GM23248 (cell line): Measurements from ENCODE around the gene ASPM. TPM values are rescaled to one million over a fixed set of nuclear protein-coding genes. Genes with fewer than 3 reads are reported as not detected.
"Not testable (repeated sequence)": the region's sequence is repeated elsewhere in the genome, so short reads cannot be mapped to it uniquely, and the experiment has no call there.

Experiments
- DNase-seq: peaks from one replicate; pipeline ENCODE4 v3.0.0-alpha.2; 2015
- H2AFZ ChIP-seq: fragments of 200-600 bp; sonication (generic); 2 replicates; pipeline ENCODE4 v1.6.1; 2016; ENCODE audit warnings: antibody characterized with exemption
- H3F3A ChIP-seq: fragments of 200-600 bp; sonication (generic); 2 replicates; pipeline ENCODE4 v1.6.1; 2016; ENCODE audit warnings: mild to moderate bottlenecking, antibody characterized with exemption, mixed run types; ENCODE audit not compliant: insufficient read depth
- H3K27ac ChIP-seq: fragments of 200-600 bp; sonication (generic); 2 replicates; pipeline ENCODE4 v1.5.1; 2016; ENCODE audit warnings: mild to moderate bottlenecking
- H3K27me3 ChIP-seq: fragments of 200-600 bp; sonication (generic); replicated peaks from 2 replicates; pipeline ENCODE4 v1.6.1; 2016; ENCODE audit warnings: mild to moderate bottlenecking; ENCODE audit not compliant: insufficient read depth
- H3K36me3 ChIP-seq: fragments of 200-600 bp; sonication (generic); 2 replicates; pipeline ENCODE4 v1.6.1; 2016; ENCODE audit warnings: low read depth, mild to moderate bottlenecking
- H3K4me1 ChIP-seq: fragments of 200-600 bp; sonication (generic); 2 replicates; pipeline ENCODE4 v1.6.1; 2016; ENCODE audit warnings: mild to moderate bottlenecking; ENCODE audit not compliant: insufficient read depth
- H3K4me2 ChIP-seq: fragments of 200-600 bp; sonication (generic); one replicate; pipeline ENCODE4 v1.6.1; 2016; ENCODE audit warnings: mild to moderate bottlenecking; ENCODE audit not compliant: unreplicated experiment
- H3K4me3 ChIP-seq: fragments of 200-600 bp; sonication (generic); 2 replicates; pipeline ENCODE4 v1.5.1; 2016; ENCODE audit warnings: mild to moderate bottlenecking
- H3K79me2 ChIP-seq: fragments of 200-600 bp; sonication (generic); 2 replicates; pipeline ENCODE4 v1.6.1; 2016; ENCODE audit warnings: mild to moderate bottlenecking; ENCODE audit not compliant: insufficient read depth
- H3K9ac ChIP-seq: fragments of 200-600 bp; sonication (generic); 2 replicates; pipeline ENCODE4 v1.6.1; 2016; ENCODE audit warnings: mild to moderate bottlenecking
- H3K9me2 ChIP-seq: fragments of 200-600 bp; sonication (generic); 2 replicates; pipeline ENCODE4 v1.6.1; 2016; ENCODE audit warnings: mixed run types, mild to moderate bottlenecking, moderate library complexity; ENCODE audit not compliant: insufficient read depth
- H3K9me3 ChIP-seq: fragments of 200-600 bp; sonication (generic); one replicate; pipeline ENCODE4 v1.6.1; 2017; ENCODE audit warnings: low read depth
- H4K20me1 ChIP-seq: fragments of 200-600 bp; sonication (generic); 2 replicates; pipeline ENCODE4 v1.6.0; 2016; ENCODE audit not compliant: insufficient read depth
- EZH2 ChIP-seq: fragments of 200-600 bp; sonication (generic); IDR thresholded peaks from 2 replicates; pipeline ENCODE4 v1.6.1; 2018; ENCODE audit warnings: antibody characterized with exemption, mild to moderate bottlenecking; ENCODE audit not compliant: insufficient read depth, poor library complexity, severe bottlenecking
- EZH2phosphoT487 ChIP-seq: fragments of 200-600 bp; sonication (generic); IDR thresholded peaks from 2 replicates; pipeline ENCODE4 v1.6.1; 2018; ENCODE audit warnings: antibody characterized with exemption, moderate library complexity, mild to moderate bottlenecking, low read depth; ENCODE audit not compliant: insufficient read depth
- whole genome bisulfite sequencing, 2 experiments: methylation state at CpG; one replicate each; pipeline ENCODE4 v1.1.6; 2015 to 2017; ENCODE audit warnings: low lambda C conversion rate in 2 of 2, low coverage in 1 of 2; ENCODE audit errors: missing lambda C conversion rate in 2 of 2; 5-methylcytosine and 5-hydroxymethylcytosine counted together
- in situ Hi-C: fragments of 300-500 bp; cut with MboI; formaldehyde crosslinking; loops from 2 replicates; pipeline ENCODE4 v1.15.0; 2020
- polyA plus RNA-seq: library from polyadenylated mRNA; unstranded; fragments of >200 nt; fragmentation: Nextera tagmentation; extraction: Ambion mirVana; gene quantifications from 2 replicates; pipeline ENCODE4 v1.2.1, GENCODE V29; 2016
- total RNA-seq: library from RNA; depleted of rRNA; stranded (reverse); fragments of >200 nt; shearing (Covaris generic); gene quantifications from 2 replicates; pipeline ENCODE4 v1.2.3, GENCODE V29; 2014

ASPM gene
- total and polyA plus RNA-seq, 2 experiments from 2014 or later: 7.3 to 17.2 TPM

GRCh38 chr1:197099444-197099843, 47.0 kb downstream of the ASPM start:
- Histone ChIP-seq H3K4me2 (no peak overlapping the region), H3F3A (no peaks in the 10 kb centered on the region), H3K9me3 (no peaks in the 10 kb centered on the region), H2AFZ (peak overlapping the region; percentile 5; the same call in 1 of the 2 replicates), H3K4me1 (peaks cover 3% of the 10 kb centered on the region; the same call in 1 of the 2 replicates), H3K9me2 (no peaks in the 10 kb centered on the region), H3K27me3 (no peaks in the 10 kb centered on the region), H3K27ac (no peak overlapping the region), H3K4me3 (no peak overlapping the region), H4K20me1 (no peaks in the 10 kb centered on the region), H3K9ac (no peak overlapping the region), H3K36me3 (no peaks in the 10 kb centered on the region; the same call in 1 of the 2 replicates), H3K79me2 (no peaks in the 10 kb centered on the region)
- in situ Hi-C loops: no loop called here
- no peak for DNase-seq
- TF ChIP-seq EZH2 (no peak), EZH2phosphoT487 (no peak)

- H3K79me2 ChIP-seq, in situ Hi-C loops, H3K27ac ChIP-seq, H4K20me1 ChIP-seq, H3K27me3 ChIP-seq, H3K9me3 ChIP-seq, H3K4me1 ChIP-seq, H2AFZ ChIP-seq, H3K9ac ChIP-seq, H3K4me2 ChIP-seq, H3K9me2 ChIP-seq, H3K4me3 ChIP-seq, H3K36me3 ChIP-seq, DNase-seq, H3F3A ChIP-seq: not testable (repeated sequence)
- WGBS, 2 experiments: 95 to 100% methylated on average over 2 of the region's 2 CpGs
Observed at GRCh38 chr1:197096971-197097370, 49.5 kb downstream of the ASPM start.

- no peak for DNase-seq
- Histone ChIP-seq H3K36me3 (no peaks in the 10 kb centered on the region), H3K27ac (no peak overlapping the region), H3K27me3 (no peaks in the 10 kb centered on the region), H3K9me3 (no peaks in the 10 kb centered on the region), H4K20me1 (no peaks in the 10 kb centered on the region), H3K4me3 (no peak overlapping the region), H2AFZ (no peak overlapping the region), H3K9me2 (no peaks in the 10 kb centered on the region), H3K79me2 (no peaks in the 10 kb centered on the region), H3K9ac (no peak overlapping the region), H3F3A (no peaks in the 10 kb centered on the region), H3K4me1 (peaks cover 3% of the 10 kb centered on the region; the same call in 1 of the 2 replicates), H3K4me2 (no peak overlapping the region)
- in situ Hi-C loops: no loop called here
- no peak for TF ChIP-seq EZH2phosphoT487
- no peak for TF ChIP-seq EZH2
- 91 to 96% methylated on average over 1 of the region's 1 CpG for WGBS, 2 experiments
Observed at GRCh38 chr1:197096137-197096536, 50.3 kb downstream of the ASPM start.

- H2AFZ ChIP-seq: no peak overlapping the region
Observed at GRCh38 chr1:197093226-197093885, 53.1 kb downstream of the ASPM start.

More at GRCh38 chr1:197093226-197093885, 53.1 kb downstream of the ASPM start:
- no peaks in the 10 kb centered on the region for H3K4me1 ChIP-seq
- no peak overlapping the region for H3K4me2 ChIP-seq
- no peak overlapping the region for H3K9ac ChIP-seq
- no peak overlapping the region for H3K4me3 ChIP-seq
- H3K9me2 ChIP-seq: no peaks in the 10 kb centered on the region
- TF ChIP-seq EZH2 (no peak), EZH2phosphoT487 (no peak)
- 0 out of 2 replicates have a peak, but pooled peaks cover 1% of the 10 kb centered on the region for H3K36me3 ChIP-seq
- no peak for DNase-seq
- H3K27me3 ChIP-seq: no peaks in the 10 kb centered on the region
- H3K9me3 ChIP-seq: no peaks in the 10 kb centered on the region
- H3F3A ChIP-seq: no peaks in the 10 kb centered on the region
- 98 to 99% methylated on average over 4 of the region's 4 CpGs for WGBS, 2 experiments
- H4K20me1 ChIP-seq: no peaks in the 10 kb centered on the region
- H3K79me2 ChIP-seq: no peaks in the 10 kb centered on the region
- in situ Hi-C loops: no loop called here
- no peak overlapping the region for H3K27ac ChIP-seq
